ENCODE measurements around the gene PPP1R13B.
A peak's percentile ranks its signal among the peaks of the same experiment; 100 is the strongest.

PPP1R13B gene

GRCh38 chr14:103727313-103727980, 119.9 kb downstream of the PPP1R13B start:
- no peak for DNase-seq

DNA sequence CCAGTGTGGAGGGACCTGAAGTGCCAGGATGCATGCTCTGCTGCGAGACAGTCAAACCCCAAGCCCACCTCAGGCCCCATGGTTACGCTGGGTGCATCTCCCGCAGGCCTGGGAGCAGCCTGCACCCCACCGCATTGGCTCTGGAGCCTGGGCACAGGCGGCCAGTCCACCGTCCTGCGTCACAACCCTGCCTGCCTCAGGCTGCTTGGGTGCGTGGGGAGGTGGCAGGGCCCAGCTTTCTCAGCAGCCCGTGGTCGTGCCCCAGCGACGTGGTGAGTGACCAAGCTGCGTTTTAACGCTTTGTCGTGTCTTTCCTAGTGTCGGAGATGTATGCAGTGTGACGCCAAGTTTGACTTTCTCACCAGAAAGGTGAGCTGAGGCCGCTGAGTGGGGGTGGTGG, 120.9 kb downstream of the PPP1R13B start:
- no peak for DNase-seq

DNA sequence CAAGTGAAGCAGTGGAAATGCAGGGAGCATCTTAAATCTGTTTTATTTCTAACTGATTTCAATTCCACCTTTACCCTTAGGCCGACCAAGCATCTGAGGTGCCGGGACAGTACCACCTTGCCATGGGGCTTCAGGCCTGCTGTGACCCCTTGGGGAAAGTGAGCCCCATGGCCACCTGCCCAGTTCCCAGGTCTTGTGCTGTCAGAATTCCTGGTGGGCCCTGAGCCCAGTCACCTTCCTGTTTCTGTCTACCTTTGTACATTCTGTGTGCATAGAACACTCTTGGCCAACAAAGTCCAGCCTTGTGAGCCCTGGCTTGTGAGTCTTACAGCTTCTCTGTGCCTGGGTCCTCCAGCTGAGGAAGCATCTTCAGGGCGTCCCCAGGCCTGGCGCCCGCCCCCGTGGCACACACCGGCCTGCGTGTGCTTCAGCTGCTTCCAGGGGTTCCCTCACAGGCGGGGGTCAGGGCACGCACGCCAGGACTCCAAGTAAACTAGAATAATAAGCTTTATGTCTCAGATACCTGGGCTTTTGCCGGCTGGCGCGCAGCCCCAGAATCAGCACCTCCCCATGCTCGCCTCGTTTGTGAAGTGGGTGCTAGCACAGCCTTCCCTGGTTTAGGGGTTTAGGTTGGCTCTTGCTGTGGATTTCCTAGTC, 121.5 kb downstream of the PPP1R13B start:
- no peak for DNase-seq

GRCh38 chr14:103725001-103725682, 122.2 kb downstream of the PPP1R13B start:
- no peak for DNase-seq

GRCh38 chr14:103724116-103724515, 123.3 kb downstream of the PPP1R13B start:
- DNase-seq: no peak

DNA sequence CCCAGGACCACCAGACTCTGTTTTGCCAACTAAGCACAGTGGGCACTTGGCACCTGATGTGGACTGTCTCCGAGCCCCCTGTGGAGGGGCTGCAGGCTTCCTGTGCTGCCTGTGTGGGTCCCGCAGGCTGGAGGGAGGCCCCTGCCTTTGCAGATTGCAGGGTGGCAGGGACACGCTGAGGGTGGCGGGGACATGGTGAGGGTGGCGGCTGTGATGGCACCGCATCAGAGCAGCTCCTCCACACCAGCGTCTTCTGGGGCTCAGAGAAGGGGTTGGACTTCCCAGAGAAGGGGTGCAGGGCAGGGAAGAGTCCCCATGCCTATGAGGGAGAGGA, 123.7 kb downstream of the PPP1R13B start:
- DNase-seq: no peak

DNA sequence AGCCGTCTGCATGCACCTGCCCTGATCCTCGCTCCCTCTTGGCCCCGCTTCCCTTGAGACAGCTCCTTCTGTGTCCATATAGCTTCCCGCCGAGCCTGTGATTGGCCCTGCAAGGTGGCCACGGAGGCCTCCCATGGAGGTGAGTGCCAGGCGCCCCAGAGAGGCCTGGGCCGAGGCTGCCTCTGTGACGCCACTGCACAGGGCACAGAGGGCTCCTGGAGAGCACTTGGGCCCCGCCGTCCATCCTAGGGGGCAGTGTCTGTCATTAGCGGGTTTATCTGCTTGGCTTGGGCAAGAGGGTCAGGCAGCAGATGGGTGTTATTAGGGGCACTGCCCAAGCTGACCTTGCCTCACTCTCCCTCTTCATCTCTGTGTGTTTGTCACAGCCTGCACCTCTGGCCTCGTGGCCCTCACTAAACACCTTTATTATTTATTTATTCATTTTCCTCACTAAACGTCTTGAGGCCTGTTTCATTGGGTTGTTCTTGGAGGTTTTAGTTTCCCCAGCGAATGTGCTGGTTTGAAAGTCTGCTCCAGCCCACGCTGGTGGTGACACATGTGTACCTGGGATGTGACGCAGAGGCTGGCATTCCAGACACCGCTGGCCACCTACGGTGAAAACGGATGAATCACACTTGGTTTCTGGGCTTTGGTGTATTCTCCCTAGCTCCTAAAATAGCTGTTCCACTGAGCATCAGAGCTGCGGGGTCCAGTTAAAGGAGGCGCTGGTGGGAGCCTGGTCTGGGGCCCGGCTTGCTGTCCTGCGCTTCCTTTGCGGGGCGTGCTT, 125.8 kb downstream of the PPP1R13B start:
- DNase-seq: no peak

GRCh38 chr14:103719751-103720150, 127.6 kb downstream of the PPP1R13B start:
- no peak for DNase-seq

- DNase-seq: no peak
Measured at GRCh38 chr14:103718572-103718971, 128.8 kb downstream of the PPP1R13B start.

GRCh38 chr14:103716899-103717411, 130.4 kb downstream of the PPP1R13B start:
- DNase-seq: no peak

GRCh38 chr14:103716091-103716801, 131.1 kb downstream of the PPP1R13B start:
- peak; percentile 44 to 70 (median 45) for DNase-seq

DNA sequence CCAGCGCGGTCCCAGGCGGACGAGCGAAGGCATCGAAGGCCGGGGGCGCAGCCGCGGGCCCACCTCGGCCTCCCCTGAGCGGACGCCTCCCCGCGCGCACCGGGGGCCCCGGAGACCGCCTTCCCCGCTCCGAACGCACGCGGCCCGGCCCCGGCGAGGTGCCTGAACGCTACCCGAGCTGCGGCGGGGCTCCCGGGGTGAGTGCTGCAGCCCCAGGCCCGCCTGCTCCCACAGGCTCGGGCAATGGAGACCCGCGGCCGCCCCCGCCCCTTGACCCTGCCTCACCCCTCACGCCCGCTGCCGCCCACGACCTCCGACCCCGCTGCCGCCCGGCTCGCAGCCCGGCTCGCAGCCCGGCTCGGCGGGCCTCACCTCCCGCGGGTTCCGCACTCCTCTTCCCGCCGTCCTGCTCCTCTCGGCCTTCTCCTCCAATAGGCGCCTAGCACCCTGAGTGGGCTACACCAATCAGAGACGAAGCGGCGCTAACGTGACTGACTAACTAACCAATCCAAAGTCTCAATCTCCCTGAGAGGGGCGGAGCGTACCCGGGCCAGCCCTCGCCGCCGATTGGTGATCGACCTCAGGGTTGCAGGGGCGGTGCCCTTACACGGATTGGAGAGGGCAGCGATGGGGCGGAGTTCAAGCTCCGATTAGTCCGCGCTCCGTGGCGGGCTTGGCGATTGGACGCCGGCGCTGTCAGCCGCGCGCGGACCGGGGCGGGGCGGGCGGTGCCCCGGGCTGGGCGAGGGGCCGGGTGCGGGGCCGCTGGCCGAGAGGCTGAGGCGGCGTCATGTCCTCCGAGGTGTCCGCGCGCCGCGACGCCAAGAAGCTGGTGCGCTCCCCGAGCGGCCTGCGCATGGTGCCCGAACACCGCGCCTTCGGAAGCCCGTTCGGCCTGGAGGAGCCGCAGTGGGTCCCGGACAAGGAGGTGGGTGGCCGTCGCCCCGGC, 132.0 kb downstream of the PPP1R13B start, which contains the start of the genes XRCC3 and ZFYVE21:
TSS of gene XRCC3 (minus strand) at position 400 of the 949 bp plus-strand sequence. CDS start 4,364 bp downstream, outside the sequence.
TSS of gene ZFYVE21 (plus strand) at position 759 of the 949 bp plus-strand sequence. CDS start at position 791, 32 bp downstream.
- DNase-seq: peak; percentile 100

DNA sequence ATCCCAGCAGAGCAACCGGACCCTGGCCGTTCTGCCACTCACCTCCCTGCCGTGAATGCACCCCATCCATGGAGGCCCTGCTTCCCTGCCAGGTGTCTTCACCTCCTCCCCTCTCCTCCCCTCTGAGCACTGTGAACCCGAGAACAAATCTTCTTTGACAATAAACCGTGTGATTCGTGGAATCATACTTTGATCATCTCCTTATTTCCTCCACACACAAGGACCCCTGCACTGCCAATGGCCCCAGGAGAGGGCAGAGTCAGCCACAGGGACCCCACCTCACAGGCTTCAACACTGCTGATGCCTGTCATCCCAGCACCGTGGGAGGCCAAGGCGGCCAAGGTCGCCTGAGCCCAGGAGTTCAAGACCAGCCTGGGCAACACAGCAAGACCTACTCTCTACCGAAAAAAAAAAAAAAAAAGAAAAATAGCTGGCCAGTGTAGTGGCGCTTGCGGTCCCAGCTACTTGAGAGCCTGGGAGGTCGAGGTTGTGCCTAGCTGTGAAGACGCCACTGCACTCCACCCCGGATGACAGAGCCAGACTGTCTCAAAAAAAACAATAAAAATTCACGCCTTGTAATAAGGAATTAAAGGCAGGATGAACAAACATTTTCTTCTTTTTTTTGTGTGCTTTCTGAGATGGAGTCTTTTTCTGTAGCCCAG, 133.2 kb downstream of the PPP1R13B start:
- DNase-seq: no peak

GRCh38 chr14:103713304-103714062, 133.9 kb downstream of the PPP1R13B start:
- DNase-seq: no peak

GRCh38 chr14:103712633-103713247, 134.6 kb downstream of the PPP1R13B start:
- DNase-seq: no peak

- DNase-seq: no peak
Measured at GRCh38 chr14:103711516-103712431, 135.6 kb downstream of the PPP1R13B start.

GRCh38 chr14:103710771-103711377, 136.5 kb downstream of the PPP1R13B start:
- DNase-seq: no peak

DNA sequence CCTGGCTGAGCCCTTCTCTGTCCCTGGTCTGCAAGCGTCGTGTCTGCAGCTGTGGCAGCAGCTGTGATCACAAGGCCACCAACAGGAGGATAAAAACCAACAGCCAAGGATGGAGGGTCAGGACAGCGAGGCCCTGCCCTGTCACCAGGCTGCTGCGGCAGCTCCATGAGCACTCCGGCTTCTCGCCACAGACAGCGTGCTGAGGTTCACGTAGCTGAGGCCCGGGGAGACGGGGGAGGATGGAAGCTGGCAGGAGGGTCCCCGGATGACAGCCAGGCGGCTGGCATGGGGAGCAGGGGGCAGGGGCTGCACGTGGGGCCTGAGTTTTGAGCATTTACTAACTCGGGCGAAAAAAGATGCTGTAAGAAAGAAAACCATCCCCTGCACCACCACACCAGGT, 137.6 kb downstream of the PPP1R13B start:
- DNase-seq: no peak
